PC-3 (cell line): ENCODE measurements around the gene DYSF. TPM values are rescaled to one million over a fixed set of nuclear protein-coding genes. Genes with fewer than 3 reads are reported as not detected.

Experiments
- ATAC-seq: fragments of 200-7000 bp; cut with Tn5 transposase; 2 replicates; pipeline ENCODE4 v1.9.1; 2020; ENCODE audit warnings: mild to moderate bottlenecking, moderate library complexity
- BruUV-seq: library from RNA; stranded (reverse); fragments of 400-500 nt; replicated peaks from 2 replicates; lab custom pipeline; 2021; lab: Mats Ljungman, UMichigan
- CTCF ChIA-PET: fragments of 300-600 bp; sonication (Branson Sonifier 250); formaldehyde crosslinking; loops from one replicate; lab custom pipeline; 2022; ENCODE audit warnings: antibody characterized with exemption; lab: Charles Lee
- POLR2A ChIA-PET: fragments of 300-600 bp; sonication (Branson Sonifier 250); formaldehyde crosslinking; loops from one replicate; lab custom pipeline; 2022; ENCODE audit warnings: antibody characterized with exemption; ENCODE audit not compliant: unreplicated experiment; lab: Charles Lee
- DNase-seq: peaks from one replicate; pipeline ENCODE4 v3.0.0-alpha.2; 2015
- H2AFZ ChIP-seq: fragments of 300-600 bp; sonication (generic); 2 replicates; pipeline ENCODE4 v1.6.0; 2016; ENCODE audit warnings: antibody characterized with exemption, low read length
- H3F3A ChIP-seq: fragments of 300-600 bp; sonication (generic); one replicate; pipeline ENCODE4 v1.6.0; 2017; ENCODE audit warnings: antibody characterized with exemption, low read length, control low read depth, mild to moderate bottlenecking; ENCODE audit not compliant: unreplicated experiment
- H3K27ac ChIP-seq: fragments of 300-600 bp; sonication (generic); 2 replicates; pipeline ENCODE4 v1.5.1; 2016; ENCODE audit warnings: mild to moderate bottlenecking, low read length
- H3K27me3 ChIP-seq: fragments of 300-600 bp; sonication (generic); 2 replicates; pipeline ENCODE4 v1.6.1; 2016; ENCODE audit warnings: low read length, mixed read lengths
- H3K36me3 ChIP-seq: fragments of 300-600 bp; sonication (generic); 2 replicates; pipeline ENCODE4 v1.6.1; 2016; ENCODE audit warnings: low read depth, mixed run types, low read length, mixed read lengths
- H3K4me1 ChIP-seq: fragments of 300-600 bp; sonication (generic); 2 replicates; pipeline ENCODE4 v1.5.1; 2016; ENCODE audit warnings: low read length; ENCODE audit not compliant: insufficient read depth
- H3K4me2 ChIP-seq: fragments of 300-600 bp; sonication (generic); 2 replicates; pipeline ENCODE4 v1.6.0; 2016; ENCODE audit warnings: low read length
- H3K4me3 ChIP-seq: fragments of 300-600 bp; sonication (generic); 2 replicates; pipeline ENCODE4 v1.5.1; 2016; ENCODE audit warnings: mild to moderate bottlenecking, low read length, mixed read lengths
- H3K79me2 ChIP-seq: fragments of 300-600 bp; sonication (generic); 2 replicates; pipeline ENCODE4 v1.6.1; 2017; ENCODE audit warnings: low read length, mixed read lengths
- H3K9ac ChIP-seq: fragments of 300-600 bp; sonication (generic); 2 replicates; pipeline ENCODE4 v1.6.0; 2016; ENCODE audit warnings: mild to moderate bottlenecking, low read length
- H3K9me2 ChIP-seq: fragments of 300-600 bp; sonication (generic); replicated peaks from 2 replicates; pipeline ENCODE4 v1.6.1; 2016; ENCODE audit warnings: mixed run types, low read length, mixed read lengths
- H3K9me3 ChIP-seq: fragments of 300-600 bp; sonication (generic); 2 replicates; pipeline ENCODE4 v1.6.1; 2016; ENCODE audit warnings: low read length, mixed read lengths
- H4K20me1 ChIP-seq: fragments of 300-600 bp; sonication (generic); 2 replicates; pipeline ENCODE4 v1.6.1; 2016; ENCODE audit warnings: low read length, mixed read lengths
- EZH2 ChIP-seq: fragments of 300-600 bp; sonication (generic); IDR thresholded peaks from one replicate; pipeline ENCODE4 v1.6.1; 2017; ENCODE audit warnings: antibody characterized with exemption, mild to moderate bottlenecking, low read length; ENCODE audit not compliant: unreplicated experiment
- EZH2phosphoT487 ChIP-seq: fragments of 300-600 bp; sonication (generic); IDR thresholded peaks from 2 replicates; pipeline ENCODE4 v1.6.1; 2018; ENCODE audit warnings: mild to moderate bottlenecking, antibody characterized with exemption, low read length, borderline replicate concordance
- intact Hi-C: fragments of 100-400 bp; cut with micrococcal nuclease; formaldehyde crosslinking; loops from 2 replicates; pipeline ENCODE4 v1.9.0; 2023
- total RNA-seq: library from RNA; depleted of rRNA; stranded (reverse); fragments of >200 nt; gene quantifications from 2 replicates; pipeline ENCODE4 v1.2.3, GENCODE V29; 2014
- TF ChIP-seq, protein P1 (sequence below): fragments of 300-600 bp; sonication (generic); conservative IDR thresholded peaks from 2 replicates; pipeline ENCODE4 v1.5.1; 2017; ENCODE audit warnings: antibody characterized with exemption, low read depth, mild to moderate bottlenecking, low read length

Gene DYSF
- total RNA-seq, 1 experiment from 2014 or later: 13.0 TPM

DNA sequence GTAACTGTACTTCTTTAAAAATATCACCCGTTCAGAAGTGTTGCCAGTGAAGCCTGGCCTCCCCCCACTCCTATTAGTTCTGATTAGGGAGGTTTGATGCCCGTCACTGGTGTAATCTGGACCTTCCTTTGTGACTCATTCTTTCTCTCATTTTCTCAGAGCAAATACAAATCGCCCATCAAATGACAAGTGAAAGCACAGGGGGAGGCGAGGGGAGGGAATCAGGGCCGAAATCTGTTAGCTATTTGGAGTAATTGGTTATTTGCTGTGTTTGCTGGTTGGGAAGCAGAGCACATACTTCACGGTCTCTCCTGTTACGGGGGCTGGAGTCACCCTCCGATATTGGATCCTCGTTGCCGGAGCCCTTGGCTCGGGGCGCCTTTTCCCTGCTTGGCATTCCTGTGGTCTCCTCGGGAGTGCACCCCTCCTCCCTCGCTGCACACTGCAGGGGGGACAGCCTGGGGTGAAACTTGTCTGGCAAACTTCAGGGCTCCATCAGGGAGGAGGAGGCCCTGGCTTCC is 178.1 kb downstream of the DYSF start:
- no peaks in the 10 kb centered on the region for H4K20me1 ChIP-seq
- no peaks in the 10 kb centered on the region for H3F3A ChIP-seq
- intact Hi-C loops: no loop called here
- no peaks in the 10 kb centered on the region for H3K9me3 ChIP-seq
- H3K4me2 ChIP-seq: no peak overlapping the region
- no TSS peak for BruUV-seq
- no peaks in the 10 kb centered on the region for H3K27me3 ChIP-seq
- TF ChIP-seq EZH2phosphoT487: no peak
- no peak for TF ChIP-seq EZH2
- TF ChIP-seq, protein P1, sequence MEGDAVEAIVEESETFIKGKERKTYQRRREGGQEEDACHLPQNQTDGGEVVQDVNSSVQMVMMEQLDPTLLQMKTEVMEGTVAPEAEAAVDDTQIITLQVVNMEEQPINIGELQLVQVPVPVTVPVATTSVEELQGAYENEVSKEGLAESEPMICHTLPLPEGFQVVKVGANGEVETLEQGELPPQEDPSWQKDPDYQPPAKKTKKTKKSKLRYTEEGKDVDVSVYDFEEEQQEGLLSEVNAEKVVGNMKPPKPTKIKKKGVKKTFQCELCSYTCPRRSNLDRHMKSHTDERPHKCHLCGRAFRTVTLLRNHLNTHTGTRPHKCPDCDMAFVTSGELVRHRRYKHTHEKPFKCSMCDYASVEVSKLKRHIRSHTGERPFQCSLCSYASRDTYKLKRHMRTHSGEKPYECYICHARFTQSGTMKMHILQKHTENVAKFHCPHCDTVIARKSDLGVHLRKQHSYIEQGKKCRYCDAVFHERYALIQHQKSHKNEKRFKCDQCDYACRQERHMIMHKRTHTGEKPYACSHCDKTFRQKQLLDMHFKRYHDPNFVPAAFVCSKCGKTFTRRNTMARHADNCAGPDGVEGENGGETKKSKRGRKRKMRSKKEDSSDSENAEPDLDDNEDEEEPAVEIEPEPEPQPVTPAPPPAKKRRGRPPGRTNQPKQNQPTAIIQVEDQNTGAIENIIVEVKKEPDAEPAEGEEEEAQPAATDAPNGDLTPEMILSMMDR: no peak
- ChIA-PET CTCF (no interaction called here), POLR2A (no interaction called here)
- no peaks in the 10 kb centered on the region for H3K4me1 ChIP-seq
- H3K4me3 ChIP-seq: no peak overlapping the region
- H3K36me3 ChIP-seq: no peaks in the 10 kb centered on the region
- no peak overlapping the region for H2AFZ ChIP-seq
- H3K9me2 ChIP-seq: no peaks in the 10 kb centered on the region
- no peak overlapping the region for H3K9ac ChIP-seq
- DNase-seq (no peak), ATAC-seq (no peak)
- no peaks in the 10 kb centered on the region for H3K79me2 ChIP-seq
- no peak overlapping the region for H3K27ac ChIP-seq

DNA sequence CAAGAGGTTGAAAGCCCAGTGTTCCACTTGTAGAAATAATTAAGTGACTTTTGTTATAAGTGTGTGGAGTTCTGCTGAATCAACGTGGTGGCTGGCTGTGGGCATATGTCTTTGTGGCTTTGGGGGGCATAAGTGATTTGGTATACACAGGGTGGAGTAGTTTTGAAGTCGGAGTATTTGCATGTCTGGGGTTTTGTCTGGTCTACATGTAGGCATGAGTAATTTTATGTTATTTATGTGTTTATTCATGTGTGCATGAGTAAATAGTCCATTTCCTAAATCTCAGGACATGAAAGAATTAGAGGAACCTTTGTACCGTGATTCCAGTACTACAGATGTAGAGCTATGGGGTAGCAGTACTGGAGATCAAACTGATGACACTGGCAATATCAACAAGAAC is 179.7 kb downstream of the DYSF start:
- Histone ChIP-seq H3K9ac (no peak overlapping the region), H3K4me2 (no peak overlapping the region), H3K27me3 (no peaks in the 10 kb centered on the region), H3K4me3 (no peak overlapping the region), H4K20me1 (no peaks in the 10 kb centered on the region), H3K27ac (no peak overlapping the region), H3K4me1 (no peaks in the 10 kb centered on the region), H3F3A (no peaks in the 10 kb centered on the region), H3K9me2 (no peaks in the 10 kb centered on the region), H2AFZ (no peak overlapping the region), H3K9me3 (no peaks in the 10 kb centered on the region), H3K79me2 (no peaks in the 10 kb centered on the region), H3K36me3 (no peaks in the 10 kb centered on the region)
- intact Hi-C loops: no loop called here
- TF ChIP-seq EZH2 (no peak), EZH2phosphoT487 (no peak)
- TF ChIP-seq, protein P1: no peak
- ChIA-PET CTCF (no interaction called here), POLR2A (no interaction called here)
- DNase-seq (no peak), ATAC-seq (no peak)
- no TSS peak for BruUV-seq

DNA sequence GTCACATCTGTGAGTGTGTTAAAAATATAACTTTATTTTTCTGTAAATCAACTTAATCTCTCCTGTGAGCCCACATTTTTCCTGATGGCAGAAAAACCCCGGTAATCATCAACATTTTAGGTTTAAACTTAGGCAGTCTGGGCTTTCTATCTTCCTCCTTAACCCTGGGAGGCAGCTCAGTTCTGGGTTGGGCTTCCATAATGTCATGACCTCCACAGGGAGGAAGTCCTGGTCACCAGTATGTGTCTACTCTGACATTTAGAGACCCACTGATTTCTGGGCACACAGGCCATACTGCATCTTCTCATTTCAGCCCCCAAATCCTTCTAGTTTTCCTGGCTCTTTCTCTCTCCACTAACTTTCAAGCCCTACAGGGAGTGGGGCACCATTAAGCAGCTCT is 181.2 kb downstream of the DYSF start:
- no TSS peak for BruUV-seq
- Histone ChIP-seq H3K27ac (no peak overlapping the region), H3K9ac (no peak overlapping the region), H2AFZ (no peak overlapping the region), H3K27me3 (no peaks in the 10 kb centered on the region), H3K9me3 (no peaks in the 10 kb centered on the region), H3K4me2 (no peak overlapping the region), H3K36me3 (no peaks in the 10 kb centered on the region), H3F3A (no peaks in the 10 kb centered on the region), H3K9me2 (no peaks in the 10 kb centered on the region), H3K79me2 (no peaks in the 10 kb centered on the region), H3K4me3 (no peak overlapping the region), H4K20me1 (no peaks in the 10 kb centered on the region), H3K4me1 (no peaks in the 10 kb centered on the region)
- CTCF ChIA-PET: no interaction called here
- no peak for ATAC-seq
- intact Hi-C loops: no loop called here
- DNase-seq: no peak
- TF ChIP-seq, protein P1: no peak
- no peak for TF ChIP-seq EZH2phosphoT487
- no peak for TF ChIP-seq EZH2
- POLR2A ChIA-PET: no interaction called here
